Hepatocyte (in vitro differentiated cells): ENCODE results near the gene CPT1A. TPM values are rescaled to one million over a fixed set of nuclear protein-coding genes. Genes with fewer than 3 reads are reported as not detected.
A peak's percentile ranks its signal among the peaks of the same experiment; 100 is the strongest.

Experiments
- DNase-seq: peaks from one replicate; pipeline ENCODE4 v3.0.0-alpha.2; 2016; ENCODE audit warnings: low spot score
- H2AFZ ChIP-seq: fragments of 200-600 bp; sonication (generic); 2 replicates; pipeline ENCODE4 v1.6.0; 2016; ENCODE audit warnings: antibody characterized with exemption, mild to moderate bottlenecking
- H3K27ac ChIP-seq: fragments of 200-600 bp; sonication (generic); 2 replicates; pipeline ENCODE4 v1.5.1; 2016; ENCODE audit warnings: mild to moderate bottlenecking
- H3K27me3 ChIP-seq: fragments of 200-600 bp; sonication (generic); 2 replicates; pipeline ENCODE4 v1.6.1; 2016
- H3K36me3 ChIP-seq: fragments of 200-600 bp; sonication (generic); replicated peaks from 2 replicates; pipeline ENCODE4 v1.5.1; 2016; ENCODE audit warnings: low read depth; ENCODE audit not compliant: insufficient read depth
- H3K4me1 ChIP-seq: fragments of 200-600 bp; sonication (generic); 2 replicates; pipeline ENCODE4 v1.5.1; 2016; ENCODE audit warnings: mild to moderate bottlenecking, moderate library complexity; ENCODE audit not compliant: insufficient read depth
- H3K4me2 ChIP-seq: fragments of 200-600 bp; sonication (generic); 2 replicates; pipeline ENCODE4 v1.6.0; 2016
- H3K4me3 ChIP-seq: fragments of 200-600 bp; sonication (generic); 2 replicates; pipeline ENCODE4 v1.5.1; 2016; ENCODE audit warnings: mild to moderate bottlenecking
- H3K79me2 ChIP-seq: fragments of 200-600 bp; sonication (generic); 2 replicates; pipeline ENCODE4 v1.6.0; 2017; ENCODE audit warnings: mild to moderate bottlenecking
- H3K9me2 ChIP-seq: fragments of 200-600 bp; sonication (generic); replicated peaks from 2 replicates; pipeline ENCODE4 v1.6.0; 2017; ENCODE audit warnings: mild to moderate bottlenecking; ENCODE audit not compliant: insufficient read depth
- H3K9me3 ChIP-seq: fragments of 200-600 bp; sonication (generic); 2 replicates; pipeline ENCODE4 v1.5.1; 2016; ENCODE audit warnings: low read depth, mild to moderate bottlenecking
- H4K20me1 ChIP-seq: fragments of 200-600 bp; sonication (generic); 2 replicates; pipeline ENCODE4 v1.6.0; 2016; ENCODE audit warnings: mild to moderate bottlenecking; ENCODE audit not compliant: insufficient read depth, poor library complexity, severe bottlenecking
- EZH2 ChIP-seq: fragments of 200-600 bp; sonication (generic); IDR thresholded peaks from 2 replicates; pipeline ENCODE4 v1.6.1; 2016; ENCODE audit warnings: antibody characterized with exemption, mild to moderate bottlenecking, borderline replicate concordance
- EZH2phosphoT487 ChIP-seq: fragments of 200-600 bp; sonication (generic); IDR thresholded peaks from one replicate; pipeline ENCODE4 v1.6.1; 2018; ENCODE audit warnings: antibody characterized with exemption, mild to moderate bottlenecking, low read depth, moderate library complexity; ENCODE audit not compliant: unreplicated experiment, severe bottlenecking
- WGBS: methylation state at CpG from one replicate; pipeline ENCODE4 v1.1.6; 2016; ENCODE audit warnings: low lambda C conversion rate; ENCODE audit errors: missing lambda C conversion rate; 5-methylcytosine and 5-hydroxymethylcytosine counted together
- polyA plus RNA-seq: library from polyadenylated mRNA; unstranded; fragments of >200 nt; fragmentation: Nextera tagmentation; extraction: Ambion mirVana; gene quantifications from 2 replicates; pipeline ENCODE4 v1.2.1, GENCODE V29; 2016
- total RNA-seq: library from RNA; depleted of rRNA; stranded (reverse); fragments of >200 nt; gene quantifications from 2 replicates; pipeline ENCODE4 v1.2.3, GENCODE V29; 2014
- TF ChIP-seq, protein P1 (sequence below): fragments of 200-600 bp; sonication (generic); IDR thresholded peaks from 2 replicates; pipeline ENCODE4 v1.5.1; 2016; ENCODE audit warnings: antibody characterized with exemption, mild to moderate bottlenecking; ENCODE audit not compliant: poor library complexity

The CPT1A gene
- total and polyA plus RNA-seq, 2 experiments from 2014 or later, result 8.3 to 24.8 TPM

DNA sequence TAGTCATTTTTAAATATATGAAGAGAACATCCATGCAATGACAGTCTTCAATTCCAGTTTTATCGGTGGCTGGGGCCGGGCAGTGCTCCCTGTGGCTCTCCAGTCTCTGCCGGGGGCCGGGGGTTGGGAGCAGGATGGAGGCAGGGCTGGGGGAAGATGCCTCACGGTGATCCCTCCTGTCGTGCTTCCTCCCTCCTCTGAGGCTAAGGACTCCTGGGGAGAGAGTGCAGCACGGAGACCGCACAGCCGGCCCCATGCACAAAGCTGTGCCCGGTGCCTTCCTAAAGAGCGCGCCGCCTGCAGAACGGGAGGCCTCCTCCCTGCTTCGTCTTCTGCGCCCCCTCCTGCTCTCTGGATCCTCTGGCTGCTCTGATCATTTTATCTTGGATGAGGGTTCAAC lies 136.8 kb downstream of the CPT1A start:
- TF ChIP-seq EZH2 (no peak), EZH2phosphoT487 (no peak)
- TF ChIP-seq, protein P1, sequence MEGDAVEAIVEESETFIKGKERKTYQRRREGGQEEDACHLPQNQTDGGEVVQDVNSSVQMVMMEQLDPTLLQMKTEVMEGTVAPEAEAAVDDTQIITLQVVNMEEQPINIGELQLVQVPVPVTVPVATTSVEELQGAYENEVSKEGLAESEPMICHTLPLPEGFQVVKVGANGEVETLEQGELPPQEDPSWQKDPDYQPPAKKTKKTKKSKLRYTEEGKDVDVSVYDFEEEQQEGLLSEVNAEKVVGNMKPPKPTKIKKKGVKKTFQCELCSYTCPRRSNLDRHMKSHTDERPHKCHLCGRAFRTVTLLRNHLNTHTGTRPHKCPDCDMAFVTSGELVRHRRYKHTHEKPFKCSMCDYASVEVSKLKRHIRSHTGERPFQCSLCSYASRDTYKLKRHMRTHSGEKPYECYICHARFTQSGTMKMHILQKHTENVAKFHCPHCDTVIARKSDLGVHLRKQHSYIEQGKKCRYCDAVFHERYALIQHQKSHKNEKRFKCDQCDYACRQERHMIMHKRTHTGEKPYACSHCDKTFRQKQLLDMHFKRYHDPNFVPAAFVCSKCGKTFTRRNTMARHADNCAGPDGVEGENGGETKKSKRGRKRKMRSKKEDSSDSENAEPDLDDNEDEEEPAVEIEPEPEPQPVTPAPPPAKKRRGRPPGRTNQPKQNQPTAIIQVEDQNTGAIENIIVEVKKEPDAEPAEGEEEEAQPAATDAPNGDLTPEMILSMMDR, result no peak
- no peaks in the 10 kb centered on the region for H3K9me3 ChIP-seq
- H2AFZ ChIP-seq, result no peak overlapping the region
- H3K4me2 ChIP-seq, result peak overlapping the region; percentile 14
- no peaks in the 10 kb centered on the region for H4K20me1 ChIP-seq
- H3K36me3 ChIP-seq, result no peaks in the 10 kb centered on the region
- 19% methylated on average over 16 of the region's 16 CpGs for WGBS
- H3K4me3 ChIP-seq, result no peak overlapping the region
- peaks cover 14% of the 10 kb centered on the region for H3K27me3 ChIP-seq
- DNase-seq, result no peak
- no peaks in the 10 kb centered on the region for H3K79me2 ChIP-seq
- no peak overlapping the region for H3K27ac ChIP-seq
- H3K9me2 ChIP-seq, result no peaks in the 10 kb centered on the region
- no peaks in the 10 kb centered on the region for H3K4me1 ChIP-seq

Other genes starting within 250 kb of the CPT1A start
- 0.44 and 1.7 TPM in 2 replicates for gene GAL, start 157.4 kb downstream of the CPT1A start, total RNA-seq
- gene GAL, start 157.4 kb downstream of the CPT1A start, polyA plus RNA-seq, result 15.3 and 15.5 TPM in 2 replicates
- gene TESMIN, start 90.4 kb downstream of the CPT1A start, total RNA-seq, result 1.5 and 1.8 TPM in 2 replicates
- gene TESMIN, start 90.4 kb downstream of the CPT1A start, polyA plus RNA-seq, result 6.4 and 6.7 TPM in 2 replicates
- gene MRPL21, start 61.9 kb upstream of the CPT1A start, total RNA-seq, result 28.8 and 34.9 TPM in 2 replicates
- gene MRPL21, start 61.9 kb upstream of the CPT1A start, polyA plus RNA-seq, result 86.2 and 95.2 TPM in 2 replicates
- gene IGHMBP2, start 62.0 kb upstream of the CPT1A start, total RNA-seq, result 7.7 and 12.4 TPM in 2 replicates
- 13.5 and 19.9 TPM in 2 replicates for gene IGHMBP2, start 62.0 kb upstream of the CPT1A start, polyA plus RNA-seq
- 0.32 TPM in 1 of 2 replicates, not detected in the other for gene MRGPRD, start 139.1 kb upstream of the CPT1A start, total RNA-seq
- not detected in 2 replicates for gene MRGPRD, start 139.1 kb upstream of the CPT1A start, polyA plus RNA-seq
- gene MRGPRF, start 171.3 kb upstream of the CPT1A start, total RNA-seq, result 6.5 TPM in 2 replicates
- 7.5 and 12.1 TPM in 2 replicates for gene MRGPRF, start 171.3 kb upstream of the CPT1A start, polyA plus RNA-seq
- 12.9 and 16.6 TPM in 2 replicates for gene TPCN2, start 207.0 kb upstream of the CPT1A start, total RNA-seq
- gene TPCN2, start 207.0 kb upstream of the CPT1A start, polyA plus RNA-seq, result 18.8 and 21.3 TPM in 2 replicates